GM20431 (cell line): Measurements from ENCODE around the gene OXCT1.
"Not testable (repeated sequence)": the region's sequence is repeated elsewhere in the genome, so short reads cannot be mapped to it uniquely, and the experiment has no call there.

Experiments
- in situ Hi-C: fragments of 300-500 bp; cut with MseI, MboI; formaldehyde crosslinking; loops from one replicate; pipeline ENCODE4 v1.15.0; 2020; ENCODE audit warnings: low sequenced_read_pairs; ENCODE audit not compliant: unreplicated experiment

OXCT1 gene

DNA sequence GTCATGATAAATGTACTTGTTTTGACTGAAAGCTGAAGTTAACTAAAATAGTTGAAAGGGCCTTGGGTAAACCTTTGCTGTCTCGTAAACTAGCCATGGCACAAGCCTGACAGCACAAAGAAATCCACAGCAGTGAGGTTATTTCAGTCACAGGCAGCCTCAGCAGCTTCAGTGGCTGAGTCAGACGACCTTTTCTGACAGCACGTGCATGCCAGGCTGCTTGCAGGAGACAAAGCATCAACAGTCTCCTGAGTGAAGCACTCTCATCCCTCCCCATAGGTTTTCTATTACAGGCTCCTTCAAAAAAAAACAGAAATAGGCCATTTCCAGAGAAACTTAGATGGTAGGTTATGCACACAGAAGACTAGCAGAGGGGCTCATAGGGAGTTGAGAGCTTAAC, 34.6 kb downstream of the OXCT1 start:
- in situ Hi-C loops: loop anchor here (25.0 kb wide), 1 partner anchor 123 kb away; no protein-coding TSS in a partner anchor

DNA sequence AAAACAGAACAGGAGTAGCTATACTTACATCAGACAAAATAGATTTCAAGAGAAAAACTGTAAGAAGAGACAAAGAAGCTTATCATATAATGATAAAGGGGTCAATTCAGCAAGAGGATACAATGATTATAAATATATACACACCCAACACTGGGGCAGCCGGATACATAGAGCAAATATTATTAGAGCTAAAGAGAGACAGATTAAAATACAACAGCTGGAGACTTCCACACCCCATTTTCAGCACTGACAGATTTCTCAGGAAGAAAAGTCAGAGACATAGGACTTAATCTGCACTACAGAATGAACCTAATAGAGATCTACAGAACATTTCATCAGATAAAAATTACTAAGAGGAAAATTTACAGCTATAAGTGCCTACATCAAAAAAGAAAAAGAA, 35.7 kb downstream of the OXCT1 start:
- in situ Hi-C loops: loop anchor here (25.0 kb wide), 1 partner anchor 122 kb away; no protein-coding TSS in a partner anchor

DNA sequence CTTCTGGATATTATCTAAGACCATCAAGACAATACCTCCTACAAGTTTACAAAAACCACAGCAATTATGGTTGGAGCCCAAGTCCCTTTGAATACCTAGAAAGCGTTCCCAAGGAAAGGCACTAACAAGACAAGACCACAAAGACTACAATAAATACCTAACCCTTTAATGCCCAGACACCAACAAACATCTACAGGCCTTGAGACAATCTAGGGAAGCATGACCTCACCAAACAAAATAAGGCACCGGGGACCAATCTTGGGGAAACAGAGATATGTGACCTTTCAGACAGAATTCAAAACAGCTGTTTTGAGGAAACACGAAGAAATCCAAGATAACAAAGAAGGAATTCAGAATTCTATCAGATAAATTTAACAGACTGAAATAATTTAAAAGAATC, 37.8 kb downstream of the OXCT1 start:
- in situ Hi-C loops: loop anchor here (25.0 kb wide), 1 partner anchor 120 kb away; no protein-coding TSS in a partner anchor

DNA sequence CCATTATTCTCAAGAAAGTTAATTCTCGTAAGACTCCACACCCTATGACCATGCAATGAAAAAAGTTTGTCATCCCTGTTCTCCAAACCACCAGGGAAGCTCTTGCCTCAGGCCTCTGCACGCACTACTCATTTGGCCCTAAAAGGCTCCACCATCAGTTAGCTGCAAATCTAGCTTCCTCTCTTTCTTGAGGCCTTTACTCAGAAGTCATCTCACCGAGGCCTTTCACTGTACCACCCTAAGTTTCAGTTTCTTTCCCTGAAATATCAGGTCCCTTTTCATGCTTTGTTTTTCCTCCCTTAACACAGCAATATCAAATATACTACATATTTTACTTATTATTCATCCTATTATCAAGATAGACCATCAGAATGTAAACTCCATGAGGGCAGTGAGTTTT, 39.1 kb downstream of the OXCT1 start:
- in situ Hi-C loops: loop anchor here (25.0 kb wide), 1 partner anchor 119 kb away; no protein-coding TSS in a partner anchor

GRCh38 chr5:41827792-41828191, 42.4 kb downstream of the OXCT1 start:
- in situ Hi-C loops: loop anchor here (25.0 kb wide), 1 partner anchor 115 kb away; no protein-coding TSS in a partner anchor

DNA sequence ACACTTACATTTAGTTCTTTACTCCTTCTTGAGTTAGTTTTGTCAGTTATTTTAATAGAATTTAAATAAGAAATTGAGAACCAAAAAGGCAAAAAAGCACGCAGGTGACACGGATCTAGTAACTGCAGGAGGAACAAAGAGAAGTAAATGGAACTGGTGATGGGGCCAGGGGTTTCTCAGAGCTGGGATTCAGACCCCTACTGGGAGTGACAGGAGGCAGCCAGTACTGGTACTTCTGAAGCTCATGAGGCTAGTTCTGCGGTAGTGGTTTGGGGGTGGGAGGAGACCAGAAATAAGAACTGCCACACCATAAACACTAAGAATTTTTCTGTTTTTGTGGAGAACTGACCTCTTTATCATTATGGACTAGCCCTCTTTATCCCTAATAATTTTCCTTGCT, 48.2 kb downstream of the OXCT1 start:
- in situ Hi-C loops: no loop called here

DNA sequence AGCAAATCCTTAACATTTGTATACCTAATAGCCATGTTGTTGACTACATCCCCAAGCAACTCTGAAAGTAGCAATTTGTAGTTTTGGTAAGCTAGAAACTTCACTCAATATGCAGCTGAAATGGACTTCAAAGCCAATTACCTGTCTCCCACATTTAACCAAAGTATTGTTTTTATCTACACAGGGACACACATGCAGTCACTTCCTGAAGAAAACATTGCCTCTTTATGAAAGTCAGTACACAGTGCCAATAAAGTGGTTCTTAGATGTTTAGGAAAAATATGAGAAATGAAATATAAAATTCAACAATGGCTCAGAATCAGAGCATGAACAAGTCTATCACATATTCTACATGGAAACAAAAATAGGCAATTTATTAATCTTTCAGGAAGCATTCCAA, 49.2 kb downstream of the OXCT1 start:
- in situ Hi-C loops: no loop called here

GRCh38 chr5:41820150-41820549, 50.1 kb downstream of the OXCT1 start:
- in situ Hi-C loops: no loop called here

DNA sequence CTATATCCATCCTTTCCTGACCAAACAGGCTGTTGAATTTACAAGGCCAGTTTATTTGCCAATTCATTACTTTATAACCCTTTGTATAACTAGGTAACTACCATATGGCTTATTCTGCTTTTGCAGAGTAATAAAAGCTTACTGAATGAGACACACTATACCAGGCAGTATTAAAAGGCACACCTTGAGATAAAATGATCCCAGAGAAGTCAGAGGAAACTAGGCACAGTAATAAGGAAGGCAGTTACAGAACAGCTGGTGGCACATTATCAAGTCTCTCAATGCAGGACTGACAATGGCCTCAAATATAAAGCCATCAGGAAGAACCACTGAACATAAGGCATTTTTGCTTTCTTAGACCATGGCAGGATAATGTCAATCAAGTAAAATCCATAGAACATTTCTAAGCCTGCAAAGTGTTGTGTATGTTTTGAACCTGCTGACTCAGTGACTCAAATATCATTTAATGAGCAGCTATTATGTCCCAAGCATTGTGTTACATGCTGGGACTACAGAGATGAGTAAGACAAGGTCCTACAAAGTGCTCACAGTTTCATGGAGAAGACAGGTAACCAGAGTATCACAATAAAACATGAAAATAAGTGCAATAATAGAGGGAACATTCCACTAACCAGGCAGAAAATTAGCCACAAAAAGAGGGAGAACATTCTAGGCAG, 52.5 kb downstream of the OXCT1 start:
- in situ Hi-C loops: no loop called here

DNA sequence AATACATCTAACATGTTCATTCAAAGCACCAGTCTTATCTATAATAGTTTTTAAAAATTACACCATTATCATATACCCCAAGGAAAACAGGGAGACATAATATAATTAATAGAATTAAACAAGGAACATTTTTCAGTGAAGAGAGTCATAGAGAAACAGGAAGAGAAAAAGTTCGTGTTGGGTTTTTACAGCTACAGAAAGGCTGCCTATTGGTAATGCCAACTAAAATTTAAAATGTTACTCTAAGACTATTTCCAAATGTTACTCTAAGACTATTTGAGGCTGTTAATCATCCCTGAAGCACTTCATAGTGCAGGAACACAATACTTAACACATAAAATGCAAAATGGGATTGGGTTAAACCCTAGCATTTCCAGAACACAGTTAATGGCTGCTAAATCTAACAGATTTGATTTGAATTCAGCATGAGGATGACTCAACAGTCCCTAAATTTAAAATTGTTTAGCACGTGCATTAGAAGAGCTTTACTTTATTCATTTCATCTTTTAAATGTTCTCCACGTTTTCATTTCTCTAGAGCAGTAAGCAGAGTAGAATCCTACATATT, 54.5 kb downstream of the OXCT1 start:
- in situ Hi-C loops: no loop called here

DNA sequence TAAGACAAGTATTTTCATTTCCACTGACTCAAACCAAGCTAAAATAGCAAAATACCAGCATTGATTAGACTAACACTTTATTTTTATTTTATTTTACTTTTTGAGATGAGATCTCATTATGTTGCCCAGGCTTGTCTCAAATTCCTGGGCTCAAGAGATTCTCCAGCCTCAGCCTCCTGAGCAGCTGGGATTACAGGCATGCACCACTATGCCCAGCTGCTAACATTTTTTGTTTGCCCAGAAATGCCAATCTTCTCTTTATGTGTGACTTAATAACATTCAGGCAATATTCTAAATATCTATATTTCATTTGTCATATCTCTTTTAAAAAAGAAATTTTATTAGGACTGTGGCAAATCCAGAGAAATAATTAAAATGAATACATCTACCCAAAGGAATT, 55.0 kb downstream of the OXCT1 start:
- in situ Hi-C loops: no loop called here

GRCh38 chr5:41814306-41814705, 55.9 kb downstream of the OXCT1 start:
- in situ Hi-C loops: not testable (repeated sequence)

DNA sequence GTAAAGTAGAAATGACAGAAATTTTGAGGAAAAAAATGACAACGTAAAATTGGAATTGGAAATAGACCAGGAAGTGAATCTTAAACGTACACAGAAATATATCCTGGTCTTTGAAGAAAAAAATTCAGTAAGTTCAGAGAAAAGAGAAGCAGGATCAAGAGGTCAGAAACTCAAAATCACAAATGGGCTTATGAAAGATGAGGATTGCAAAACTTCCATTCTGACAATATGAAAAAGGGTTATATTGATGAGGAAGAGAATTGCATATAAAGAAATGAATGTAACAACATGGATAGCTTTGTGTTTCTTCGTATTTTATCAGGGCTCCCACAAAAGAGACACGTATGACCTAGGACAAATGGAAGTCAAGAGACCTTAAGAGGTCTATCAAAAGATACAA, 58.1 kb downstream of the OXCT1 start:
- in situ Hi-C loops: no loop called here

- in situ Hi-C loops: no loop called here
Measured at GRCh38 chr5:41809128-41809527, 61.1 kb downstream of the OXCT1 start.

- in situ Hi-C loops: no loop called here
Measured at GRCh38 chr5:41808294-41808693, 61.9 kb downstream of the OXCT1 start.

DNA sequence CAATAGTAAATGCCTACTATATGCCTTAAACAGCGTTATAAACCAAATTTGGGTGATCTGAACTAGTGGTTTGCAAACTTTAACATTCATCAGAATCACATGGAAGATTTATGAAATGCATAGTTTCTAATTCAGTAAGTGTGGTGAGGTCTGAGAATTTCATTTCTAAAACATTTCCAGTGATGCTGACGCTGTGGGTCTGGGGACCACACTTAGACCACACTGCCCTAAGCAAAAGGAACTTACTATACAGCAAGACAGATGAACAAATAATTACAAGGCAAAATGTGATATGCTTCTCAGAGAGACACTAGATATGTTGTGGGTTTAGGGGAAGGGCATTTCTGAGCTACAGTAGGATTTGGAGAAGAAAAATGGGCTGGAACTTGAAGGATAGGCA, 72.6 kb downstream of the OXCT1 start:
- in situ Hi-C loops: no loop called here

- in situ Hi-C loops: no loop called here
Measured at GRCh38 chr5:41796061-41796460, 74.2 kb downstream of the OXCT1 start.

DNA sequence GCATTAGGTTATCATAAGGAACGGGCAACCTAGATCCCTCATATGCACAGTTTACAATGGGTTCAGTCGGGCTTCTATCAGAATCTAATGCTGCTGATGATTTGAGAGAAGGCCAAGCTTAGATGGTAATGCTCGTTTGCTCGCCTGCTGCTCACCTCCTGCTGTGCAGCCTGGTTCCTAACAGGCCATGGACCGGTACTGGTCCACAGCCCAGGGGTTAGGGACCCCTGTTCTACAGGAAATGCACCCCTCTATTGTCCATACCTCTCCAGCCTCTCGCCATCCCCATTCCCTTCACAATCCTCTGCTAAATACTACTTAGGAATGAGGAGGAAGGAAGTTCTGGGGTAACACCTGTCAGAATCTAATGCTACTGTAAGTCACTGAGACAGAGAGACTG, 75.1 kb downstream of the OXCT1 start:
- in situ Hi-C loops: no loop called here

GRCh38 chr5:41794471-41794870, 75.8 kb downstream of the OXCT1 start:
- in situ Hi-C loops: no loop called here

DNA sequence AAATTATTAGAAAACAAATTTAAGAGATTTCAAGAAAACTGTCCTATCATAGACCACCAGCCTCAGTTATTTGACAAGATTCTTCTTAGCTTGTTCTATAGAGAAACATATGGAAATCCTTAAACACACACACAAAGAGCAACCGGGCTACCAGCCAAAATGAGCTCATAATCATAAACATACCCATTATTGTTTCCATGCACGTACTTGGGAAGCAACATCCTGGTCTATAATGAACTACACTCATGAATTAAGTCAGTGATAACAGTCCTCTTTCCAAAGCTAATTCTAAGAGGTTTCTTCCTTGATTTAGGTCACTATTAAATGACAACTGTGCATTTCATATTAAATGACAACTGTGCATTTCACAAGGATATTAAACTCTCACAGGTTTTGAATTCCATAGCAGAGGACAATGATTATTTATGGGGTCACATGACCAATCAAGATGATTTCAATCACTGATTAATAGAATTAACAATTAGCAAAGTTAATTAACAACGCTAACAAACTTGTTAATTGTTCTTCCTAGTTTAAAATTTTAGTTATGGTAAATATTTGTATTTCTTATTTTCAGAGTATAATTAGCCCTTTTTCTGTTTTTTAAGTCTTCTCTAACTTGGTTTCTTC, 77.0 kb downstream of the OXCT1 start:
- in situ Hi-C loops: no loop called here

- in situ Hi-C loops: no loop called here
Measured at GRCh38 chr5:41790038-41790776, 80.0 kb downstream of the OXCT1 start.
